ENCODE data around the gene VGLL4. TPM values are rescaled to one million over a fixed set of nuclear protein-coding genes. Genes with fewer than 3 reads are reported as not detected.

The VGLL4 gene
- total RNA-seq, 1 experiment from 2014 or later: 66.0 TPM

DNA sequence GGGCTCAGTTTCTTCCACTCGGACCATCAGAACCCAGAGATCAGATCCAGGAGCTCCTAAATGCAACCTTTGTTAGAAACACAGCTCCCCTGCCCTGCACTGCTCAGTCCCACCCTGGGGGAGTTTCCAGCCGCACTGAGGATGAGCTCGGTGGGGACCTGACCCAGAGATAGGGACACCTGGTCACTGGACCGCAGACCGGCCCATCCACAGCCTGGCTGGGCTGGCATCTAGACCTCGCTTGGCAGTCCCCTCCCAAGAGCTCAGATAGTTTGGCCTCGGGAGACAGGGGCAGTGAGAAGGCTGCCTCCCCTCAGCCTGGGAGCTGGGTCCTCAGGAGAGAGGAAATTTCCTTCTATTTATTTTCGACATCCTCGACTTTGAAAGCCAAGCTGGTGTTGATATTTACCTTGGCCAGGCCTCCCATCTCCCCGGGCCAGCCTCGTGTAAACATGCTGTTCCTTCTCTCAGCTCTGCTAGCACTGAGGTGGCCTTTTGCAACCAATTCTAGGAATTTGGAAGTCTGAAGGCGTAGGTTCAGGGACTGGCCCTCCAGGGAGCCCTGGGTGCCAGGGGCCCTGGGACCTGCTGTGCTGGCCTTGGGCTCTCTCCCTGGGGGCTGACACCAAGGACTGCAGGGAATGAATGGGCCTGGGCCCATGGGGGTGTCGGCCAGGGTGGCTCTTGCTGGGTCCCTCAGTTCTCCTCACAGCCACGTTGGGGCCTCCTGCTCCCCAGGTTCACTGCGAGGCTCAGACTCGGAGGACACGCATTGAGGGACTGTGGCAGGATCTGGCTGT, 90.1 kb downstream of the VGLL4 start:
- Histone ChIP-seq H3K4me1 (ENCODE audit: control insufficient read depth, insufficient read depth, low read length) (peaks cover 93% of the 10 kb centered on the region), H3K4me3 (ENCODE audit: low read depth in 2 of 2, low read length in 2 of 2) (no peak overlapping the region), H3K9me3 (ENCODE audit: control insufficient read depth, insufficient read depth, low read depth, low read length) (no peaks in the 10 kb centered on the region), H3K27ac (ENCODE audit: low read length) (peak overlapping the region; percentile 96), H3K36me3 (ENCODE audit: control insufficient read depth, insufficient read depth, low read length) (peaks cover 2% of the 10 kb centered on the region), H3K27me3 (ENCODE audit: control insufficient read depth, insufficient read depth, low read length) (no peaks in the 10 kb centered on the region)
- CTCF ChIA-PET: no interaction called here
- in situ Hi-C loops (cut with HindIII; ENCODE audit: low pct_unique_long_range_greater_than_20kb, low sequenced_read_pairs) (no loop called here), intact Hi-C loops (cut with micrococcal nuclease; ENCODE audit: unreplicated experiment) (loop anchor here (10.0 kb wide), 1 partner anchor 51 kb away; no protein-coding TSS in a partner anchor)
- POLR2A ChIA-PET: interaction anchor here (0.6 to 1.0 kb wide), 2 partner anchors 22 to 47 kb away, joined by 3 to 4 read pairs; no protein-coding TSS in a partner anchor
- ATAC-seq (peak; percentile 55), DNase-seq (ENCODE audit: low read depth, low spot score) (no peak)
- no TSS peak for BruUV-seq (replicated peaks)
- TF ChIP-seq TCF7L2 (IDR thresholded peaks at IDR 0.05; ENCODE audit: low read depth, low read length) (peak; percentile 71), POLR2AphosphoS5 (IDR thresholded peaks at IDR 0.05; ENCODE audit: low read depth, low read length) (peak; percentile 59; the same call in 1 of the 2 replicates)
- TF ChIP-seq, protein P1, sequence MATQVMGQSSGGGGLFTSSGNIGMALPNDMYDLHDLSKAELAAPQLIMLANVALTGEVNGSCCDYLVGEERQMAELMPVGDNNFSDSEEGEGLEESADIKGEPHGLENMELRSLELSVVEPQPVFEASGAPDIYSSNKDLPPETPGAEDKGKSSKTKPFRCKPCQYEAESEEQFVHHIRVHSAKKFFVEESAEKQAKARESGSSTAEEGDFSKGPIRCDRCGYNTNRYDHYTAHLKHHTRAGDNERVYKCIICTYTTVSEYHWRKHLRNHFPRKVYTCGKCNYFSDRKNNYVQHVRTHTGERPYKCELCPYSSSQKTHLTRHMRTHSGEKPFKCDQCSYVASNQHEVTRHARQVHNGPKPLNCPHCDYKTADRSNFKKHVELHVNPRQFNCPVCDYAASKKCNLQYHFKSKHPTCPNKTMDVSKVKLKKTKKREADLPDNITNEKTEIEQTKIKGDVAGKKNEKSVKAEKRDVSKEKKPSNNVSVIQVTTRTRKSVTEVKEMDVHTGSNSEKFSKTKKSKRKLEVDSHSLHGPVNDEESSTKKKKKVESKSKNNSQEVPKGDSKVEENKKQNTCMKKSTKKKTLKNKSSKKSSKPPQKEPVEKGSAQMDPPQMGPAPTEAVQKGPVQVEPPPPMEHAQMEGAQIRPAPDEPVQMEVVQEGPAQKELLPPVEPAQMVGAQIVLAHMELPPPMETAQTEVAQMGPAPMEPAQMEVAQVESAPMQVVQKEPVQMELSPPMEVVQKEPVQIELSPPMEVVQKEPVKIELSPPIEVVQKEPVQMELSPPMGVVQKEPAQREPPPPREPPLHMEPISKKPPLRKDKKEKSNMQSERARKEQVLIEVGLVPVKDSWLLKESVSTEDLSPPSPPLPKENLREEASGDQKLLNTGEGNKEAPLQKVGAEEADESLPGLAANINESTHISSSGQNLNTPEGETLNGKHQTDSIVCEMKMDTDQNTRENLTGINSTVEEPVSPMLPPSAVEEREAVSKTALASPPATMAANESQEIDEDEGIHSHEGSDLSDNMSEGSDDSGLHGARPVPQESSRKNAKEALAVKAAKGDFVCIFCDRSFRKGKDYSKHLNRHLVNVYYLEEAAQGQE (IDR thresholded peaks at IDR 0.05; ENCODE audit: insufficient read depth in 1 of 2, low read depth in 2 of 2, low read length in 1 of 2): no peak

- TF ChIP-seq TCF7L2 (IDR thresholded peaks at IDR 0.05; ENCODE audit: low read depth, low read length): no peak
- TF ChIP-seq, protein P2, sequence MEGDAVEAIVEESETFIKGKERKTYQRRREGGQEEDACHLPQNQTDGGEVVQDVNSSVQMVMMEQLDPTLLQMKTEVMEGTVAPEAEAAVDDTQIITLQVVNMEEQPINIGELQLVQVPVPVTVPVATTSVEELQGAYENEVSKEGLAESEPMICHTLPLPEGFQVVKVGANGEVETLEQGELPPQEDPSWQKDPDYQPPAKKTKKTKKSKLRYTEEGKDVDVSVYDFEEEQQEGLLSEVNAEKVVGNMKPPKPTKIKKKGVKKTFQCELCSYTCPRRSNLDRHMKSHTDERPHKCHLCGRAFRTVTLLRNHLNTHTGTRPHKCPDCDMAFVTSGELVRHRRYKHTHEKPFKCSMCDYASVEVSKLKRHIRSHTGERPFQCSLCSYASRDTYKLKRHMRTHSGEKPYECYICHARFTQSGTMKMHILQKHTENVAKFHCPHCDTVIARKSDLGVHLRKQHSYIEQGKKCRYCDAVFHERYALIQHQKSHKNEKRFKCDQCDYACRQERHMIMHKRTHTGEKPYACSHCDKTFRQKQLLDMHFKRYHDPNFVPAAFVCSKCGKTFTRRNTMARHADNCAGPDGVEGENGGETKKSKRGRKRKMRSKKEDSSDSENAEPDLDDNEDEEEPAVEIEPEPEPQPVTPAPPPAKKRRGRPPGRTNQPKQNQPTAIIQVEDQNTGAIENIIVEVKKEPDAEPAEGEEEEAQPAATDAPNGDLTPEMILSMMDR (IDR thresholded peaks at IDR 0.05): no peak
- TF ChIP-seq, protein P1 (IDR thresholded peaks at IDR 0.05; ENCODE audit: insufficient read depth in 1 of 2, low read depth in 2 of 2, low read length in 1 of 2): no peak
- TF ChIP-seq SIN3A (IDR thresholded peaks at IDR 0.05; ENCODE audit: borderline replicate concordance, insufficient read depth, low read depth, low read length): no peak
- TF ChIP-seq POLR2AphosphoS5 (IDR thresholded peaks at IDR 0.05; ENCODE audit: low read depth, low read length): no peak
- CTCF ChIA-PET: no interaction called here
- no peak overlapping the region for H3K4me3 ChIP-seq (ENCODE audit: low read depth in 2 of 2, low read length in 2 of 2)
- DNase-seq (ENCODE audit: low read depth, low spot score): no peak
- H3K4me1 ChIP-seq (ENCODE audit: control insufficient read depth, insufficient read depth, low read length): peaks cover 88% of the 10 kb centered on the region
- H3K36me3 ChIP-seq (ENCODE audit: control insufficient read depth, insufficient read depth, low read length): peaks cover 2% of the 10 kb centered on the region
- no peak for ATAC-seq
- H3K27me3 ChIP-seq (ENCODE audit: control insufficient read depth, insufficient read depth, low read length): no peaks in the 10 kb centered on the region
- POLR2A ChIA-PET: interaction anchor here (1.0 kb wide), 1 partner anchor 48 kb away, joined by 3 read pairs; no protein-coding TSS in a partner anchor
- no peaks in the 10 kb centered on the region for H3K9me3 ChIP-seq (ENCODE audit: control insufficient read depth, insufficient read depth, low read depth, low read length)
- intact Hi-C loops (cut with micrococcal nuclease; ENCODE audit: unreplicated experiment): loop anchor here (10.0 kb wide), 1 partner anchor 52 kb away; no protein-coding TSS in a partner anchor
- in situ Hi-C loops (cut with HindIII; ENCODE audit: low pct_unique_long_range_greater_than_20kb, low sequenced_read_pairs): no loop called here
- no TSS peak for BruUV-seq (replicated peaks)
- peak overlapping the region; percentile 96 for H3K27ac ChIP-seq (ENCODE audit: low read length)
Measured at GRCh38 chr3:11552289-11553264, 91.1 kb downstream of the VGLL4 start.
